ENCODE data around the gene TRMT61A. TPM values are rescaled to one million over a fixed set of nuclear protein-coding genes. Genes with fewer than 3 reads are reported as not detected.

The TRMT61A gene
- total RNA-seq, 1 experiment from 2014 or later, result 15.5 TPM

GRCh38 chr14:103568952-103569351 is 40.0 kb downstream of the TRMT61A start:
- H3K27ac Mint-ChIP-seq, result peak overlapping the region; percentile 34
- H3K4me1 Mint-ChIP-seq, result peaks cover 16% of the 10 kb centered on the region
- ATAC-seq, result peak; percentile 27; the same call in 1 of the 2 replicates
- no peaks in the 10 kb centered on the region for H3K27me3 Mint-ChIP-seq (ENCODE audit: low read depth)
- TF ChIP-seq CBFB (CRISPR knock-in tag; IDR thresholded peaks at IDR 0.05; ENCODE audit: low read depth) (no peak), NFYB (CRISPR knock-in tag; conservative IDR thresholded peaks at IDR 0.05; ENCODE audit: low read depth) (no peak), MAX (CRISPR knock-in tag; IDR thresholded peaks at IDR 0.05) (no peak), E2F4 (CRISPR knock-in tag; IDR thresholded peaks at IDR 0.05; ENCODE audit: borderline replicate concordance, low read depth) (no peak), ZNF121 (CRISPR knock-in tag; IDR thresholded peaks at IDR 0.05) (no peak), ZNF281 (CRISPR knock-in tag; IDR thresholded peaks at IDR 0.05) (no peak), IRF2 (CRISPR knock-in tag; IDR thresholded peaks at IDR 0.05; ENCODE audit: borderline replicate concordance, low read depth) (no peak), HMGA2 (CRISPR knock-in tag; IDR thresholded peaks at IDR 0.05) (no peak), PRRX2 (CRISPR knock-in tag; IDR thresholded peaks at IDR 0.05) (no peak), USF2 (CRISPR knock-in tag; IDR thresholded peaks at IDR 0.05) (no peak), E2F5 (CRISPR knock-in tag; IDR thresholded peaks at IDR 0.05) (no peak), ZBTB21 (CRISPR knock-in tag; IDR thresholded peaks at IDR 0.05; ENCODE audit: borderline replicate concordance) (no peak)
- no peak overlapping the region for H3K4me3 Mint-ChIP-seq
- H3K9me3 Mint-ChIP-seq, result no peaks in the 10 kb centered on the region
- ChIA-PET CTCF (interaction anchor here (1.4 kb wide), 1 partner anchor 202 kb away, joined by 3 read pairs; no protein-coding TSS in a partner anchor), POLR2A (no interaction called here)
- peaks cover 3% of the 10 kb centered on the region; the same call in 1 of the 2 replicates for H3K36me3 Mint-ChIP-seq
- DNase-seq (ENCODE audit: low spot score), result no peak

GRCh38 chr14:103569408-103569807 is 40.4 kb downstream of the TRMT61A start:
- POLR2A ChIA-PET, result no interaction called here
- H3K4me1 Mint-ChIP-seq, result peaks cover 14% of the 10 kb centered on the region
- no peak for TF ChIP-seq ARID4B (CRISPR knock-in tag; IDR thresholded peaks at IDR 0.05; ENCODE audit: borderline replicate concordance)
- no peak for TF ChIP-seq MXD4 (CRISPR knock-in tag; IDR thresholded peaks at IDR 0.05; ENCODE audit: borderline replicate concordance)
- TF ChIP-seq FOXP4 (CRISPR knock-in tag; IDR thresholded peaks at IDR 0.05), result no peak
- TF ChIP-seq ATF2 (CRISPR knock-in tag; IDR thresholded peaks at IDR 0.05; ENCODE audit: borderline replicate concordance, low read depth), result no peak
- no peak for TF ChIP-seq ZNF138 (CRISPR knock-in tag; conservative IDR thresholded peaks at IDR 0.05)
- no peak for TF ChIP-seq TEAD1 (CRISPR knock-in tag; IDR thresholded peaks at IDR 0.05)
- no peak for TF ChIP-seq MAX (CRISPR knock-in tag; IDR thresholded peaks at IDR 0.05)
- no peak for TF ChIP-seq HMGA2 (CRISPR knock-in tag; IDR thresholded peaks at IDR 0.05)
- no peak for TF ChIP-seq E2F1 (CRISPR knock-in tag; IDR thresholded peaks at IDR 0.05)

More at GRCh38 chr14:103569408-103569807, 40.4 kb downstream of the TRMT61A start:
- Mint-ChIP-seq H3K27ac (peak overlapping the region; percentile 34), H3K36me3 (peaks cover 7% of the 10 kb centered on the region), H3K27me3 (ENCODE audit: low read depth) (no peaks in the 10 kb centered on the region), H3K9me3 (no peaks in the 10 kb centered on the region), H3K4me3 (no peak overlapping the region)
- CTCF ChIA-PET, result interaction anchor here (1.4 kb wide), 1 partner anchor 202 kb away, joined by 3 read pairs; no protein-coding TSS in a partner anchor
- ATAC-seq, result no peak
- no peak for DNase-seq (ENCODE audit: low spot score)
